ENCODE data around the gene SS18L1.

The SS18L1 gene

GRCh38 chr20:62215991-62216635 lies 72.5 kb downstream of the SS18L1 start:
- no peak for FAIRE-seq

GRCh38 chr20:62216636-62217566 lies 73.3 kb downstream of the SS18L1 start:
- no peak for FAIRE-seq

GRCh38 chr20:62217913-62218773 lies 74.6 kb downstream of the SS18L1 start:
- FAIRE-seq = no peak

GRCh38 chr20:62219101-62219991 lies 75.8 kb downstream of the SS18L1 start:
- FAIRE-seq = no peak

- no peak for FAIRE-seq
These were observed 76.6 kb downstream of the SS18L1 start, which contains the start of gene HRH3 for GRCh38 chr20:62219992-62220665. Gene HRH3 (minus strand): TSS chr20:62220278. CDS start chr20:62219970, 308 bp downstream.

GRCh38 chr20:62220666-62221568 lies 77.3 kb downstream of the SS18L1 start:
- no peak for FAIRE-seq

GRCh38 chr20:62222266-62222850 lies 78.8 kb downstream of the SS18L1 start:
- no peak for FAIRE-seq

- no peak for FAIRE-seq
These were observed 79.4 kb downstream of the SS18L1 start for GRCh38 chr20:62222972-62223371.

- no peak for FAIRE-seq
These were observed 80.0 kb downstream of the SS18L1 start for GRCh38 chr20:62223571-62223970.

- FAIRE-seq = no peak
These were observed 80.7 kb downstream of the SS18L1 start for GRCh38 chr20:62224113-62224855.

- FAIRE-seq = no peak
These were observed 81.5 kb downstream of the SS18L1 start for GRCh38 chr20:62225026-62225425.

GRCh38 chr20:62225820-62226635 lies 82.5 kb downstream of the SS18L1 start:
- FAIRE-seq = no peak

GRCh38 chr20:62226707-62227590 lies 83.4 kb downstream of the SS18L1 start:
- FAIRE-seq = no peak

- no peak for FAIRE-seq
These were observed 84.0 kb downstream of the SS18L1 start for GRCh38 chr20:62227591-62227976.

- FAIRE-seq = no peak
These were observed 84.7 kb downstream of the SS18L1 start for GRCh38 chr20:62227977-62228958.
